Spleen (tissue), 11 donors: ENCODE results near the gene VSIG1. TPM values are rescaled to one million over a fixed set of nuclear protein-coding genes. Genes with fewer than 3 reads are reported as not detected.

Experiments
- DNase-seq: peaks from one replicate; pipeline ENCODE4 v3.0.0-alpha.2; 2020
- H3K27ac ChIP-seq, 8 donors: fragments of 200-600 bp; sonication (generic) in 7 of 8; 1 replicate in 4 of 8; 2 replicates in 4 of 8; pipeline versions ENCODE4 v1.5.0 to v1.8.0; 2016 to 2021; ENCODE audit warnings: inconsistent platforms in 4 of 8, mild to moderate bottlenecking in 4 of 8, moderate library complexity in 1 of 8
- H3K27me3 ChIP-seq, 7 donors: fragments of 200-600 bp; sonication (generic) in 6 of 7; replicated peaks in 1 of 7; 1 replicate in 4 of 7; 2 replicates in 3 of 7; pipeline versions ENCODE4 v1.5.0 to v1.8.0; 2016 to 2021; ENCODE audit warnings: inconsistent platforms in 3 of 7, mild to moderate bottlenecking in 1 of 7
- H3K36me3 ChIP-seq, 6 donors: fragments of 200-600 bp; sonication (generic) in 5 of 6; 1 replicate in 4 of 6; 2 replicates in 2 of 6; pipeline versions ENCODE4 v1.5.0 to v1.8.0; 2016 to 2021; ENCODE audit warnings: inconsistent platforms in 2 of 6
- H3K4me1 ChIP-seq, 6 donors: fragments of 200-600 bp; sonication (generic) in 5 of 6; 1 replicate in 3 of 6; 2 replicates in 3 of 6; pipeline versions ENCODE4 v1.5.0 to v1.8.0; 2016 to 2021; ENCODE audit warnings: inconsistent platforms in 3 of 6
- H3K4me3 ChIP-seq, 8 donors: fragments of 200-600 bp; sonication (generic) in 7 of 8; 1 replicate in 4 of 8; 2 replicates in 4 of 8; pipeline versions ENCODE4 v1.5.0 to v1.8.0; 2016 to 2021; ENCODE audit warnings: inconsistent platforms in 4 of 8, mild to moderate bottlenecking in 4 of 8, moderate library complexity in 2 of 8
- H3K9me3 ChIP-seq, 8 donors: fragments of 200-600 bp; sonication (generic) in 7 of 8; 1 replicate in 4 of 8; 2 replicates in 4 of 8; pipeline versions ENCODE4 v1.5.0 to v1.8.0; 2016 to 2021; ENCODE audit warnings: inconsistent platforms in 4 of 8
- POLR2A ChIP-seq, 3 donors: fragments of 450-650 bp; IDR thresholded peaks; one replicate each; pipeline ENCODE4 v1.5.1; 2017; ENCODE audit warnings: antibody characterized with exemption in 3 of 3, mild to moderate bottlenecking in 1 of 3
- POLR2AphosphoS5 ChIP-seq, 3 donors: sonication (generic); formaldehyde crosslinking; IDR thresholded peaks; one replicate each; pipeline ENCODE4 v1.5.1; 2017; ENCODE audit warnings: antibody characterized with exemption in 3 of 3
- WGBS, 5 donors: extraction: QIAGEN DNeasy Blood & Tissue Kit in 3 of 5; methylation state at CpG; one replicate each; pipeline versions ENCODE4 v1.1.5 to v1.1.7; 2013 to 2018; 5-methylcytosine and 5-hydroxymethylcytosine counted together
- intact Hi-C: fragments of 100-400 bp; cut with DNase I; formaldehyde crosslinking; loops from one replicate; pipeline ENCODE4 v1.15.0; 2023; ENCODE audit warnings: low total_unique reads
- polyA plus RNA-seq, 3 donors: library from polyadenylated mRNA; stranded (reverse); fragments of 200-250 nt; gene quantifications; one replicate each; pipeline ENCODE4 v1.2.1, GENCODE V29; 2013
- total RNA-seq, 7 donors: library from RNA; depleted of rRNA in 3 of 7; stranded (reverse); fragments of >200 nt in 3 of 7; fragmentation: NEBNext Ultra II Directional in 4 of 7; extraction: Animal tissue kit (Norgen Biotek cat#: 25700) in 4 of 7; gene quantifications; one replicate each; pipeline versions ENCODE4 v1.1.0 to v1.2.1, GENCODE V29; 2016 to 2021
- TF ChIP-seq, protein P1 (sequence below), 11 experiments: fragments of 200-600 bp in 7 of 11; fragments of 450-650 bp in 4 of 11; sonication (generic) in 4 of 11; IDR thresholded peaks in 8 of 11; conservative IDR thresholded peaks in 3 of 11; 1 replicate in 7 of 11; 2 replicates in 4 of 11; pipeline versions ENCODE4 v1.4.0 to v1.8.0; 2016 to 2021; ENCODE audit warnings: antibody characterized with exemption in 11 of 11, inconsistent platforms in 4 of 11, mild to moderate bottlenecking in 1 of 11
- donor health status: healthy with polysubstance abuse.
- donor health status: DM: no; HTN: no; CAD: no; lungs with moderate emphysema.
- donor health status: DM: no; HTN: no; CAD: no.
- donor health status: Bipolar disorder and iron deficiency.
- donor health status: healthy.
- donor health status: DM: no; HTN: no; CAD: no.
- donor health status: DM: yes; HTN: yes; CAD: no.

The VSIG1 gene
- total and polyA plus RNA-seq, 10 donors = 0.11 to 1.4 (median 0.64) TPM

GRCh38 chrX:108025376-108025775 lies 19.5 kb upstream of the VSIG1 start:
- TF ChIP-seq, protein P1, sequence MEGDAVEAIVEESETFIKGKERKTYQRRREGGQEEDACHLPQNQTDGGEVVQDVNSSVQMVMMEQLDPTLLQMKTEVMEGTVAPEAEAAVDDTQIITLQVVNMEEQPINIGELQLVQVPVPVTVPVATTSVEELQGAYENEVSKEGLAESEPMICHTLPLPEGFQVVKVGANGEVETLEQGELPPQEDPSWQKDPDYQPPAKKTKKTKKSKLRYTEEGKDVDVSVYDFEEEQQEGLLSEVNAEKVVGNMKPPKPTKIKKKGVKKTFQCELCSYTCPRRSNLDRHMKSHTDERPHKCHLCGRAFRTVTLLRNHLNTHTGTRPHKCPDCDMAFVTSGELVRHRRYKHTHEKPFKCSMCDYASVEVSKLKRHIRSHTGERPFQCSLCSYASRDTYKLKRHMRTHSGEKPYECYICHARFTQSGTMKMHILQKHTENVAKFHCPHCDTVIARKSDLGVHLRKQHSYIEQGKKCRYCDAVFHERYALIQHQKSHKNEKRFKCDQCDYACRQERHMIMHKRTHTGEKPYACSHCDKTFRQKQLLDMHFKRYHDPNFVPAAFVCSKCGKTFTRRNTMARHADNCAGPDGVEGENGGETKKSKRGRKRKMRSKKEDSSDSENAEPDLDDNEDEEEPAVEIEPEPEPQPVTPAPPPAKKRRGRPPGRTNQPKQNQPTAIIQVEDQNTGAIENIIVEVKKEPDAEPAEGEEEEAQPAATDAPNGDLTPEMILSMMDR (IDR thresholded peaks at IDR 0.05 in 8 of 11, conservative IDR thresholded peaks at IDR 0.05 in 3 of 11) = no peak
- TF ChIP-seq POLR2A (IDR thresholded peaks at IDR 0.05) (no peak), POLR2AphosphoS5 (IDR thresholded peaks at IDR 0.05) (no peak)
- H3K9me3 ChIP-seq = no peaks in the 10 kb centered on the region
- DNase-seq = no peak
- peaks cover 0 to 21% (median 0%) of the 10 kb centered on the region in 7 donors for H3K27me3 ChIP-seq
- no peaks in the 10 kb centered on the region for H3K4me1 ChIP-seq
- H3K27ac ChIP-seq = no peak overlapping the region
- H3K36me3 ChIP-seq = no peaks in the 10 kb centered on the region
- no peak overlapping the region for H3K4me3 ChIP-seq
- 89 to 100% (median 95%) methylated on average over 1 of the region's 1 CpG for WGBS, 5 donors
- intact Hi-C loops = no loop called here

GRCh38 chrX:108025954-108026600 lies 18.8 kb upstream of the VSIG1 start:
- H3K27ac ChIP-seq = no peak overlapping the region
- TF ChIP-seq, protein P1 (IDR thresholded peaks at IDR 0.05 in 8 of 11, conservative IDR thresholded peaks at IDR 0.05 in 3 of 11) = no peak
- TF ChIP-seq POLR2AphosphoS5 (IDR thresholded peaks at IDR 0.05) = no peak
- TF ChIP-seq POLR2A (IDR thresholded peaks at IDR 0.05) = no peak
- H3K27me3 ChIP-seq = peaks cover 0 to 21% (median 0%) of the 10 kb centered on the region in 7 donors
- WGBS, 5 donors = 51 to 72% (median 55%) methylated on average over 2 of the region's 2 CpGs
- no peaks in the 10 kb centered on the region for H3K9me3 ChIP-seq
- H3K4me3 ChIP-seq = no peak overlapping the region
- no peaks in the 10 kb centered on the region for H3K36me3 ChIP-seq
- H3K4me1 ChIP-seq = no peaks in the 10 kb centered on the region
- no peak for DNase-seq
- intact Hi-C loops = no loop called here

- intact Hi-C loops = no loop called here
- DNase-seq = no peak
- TF ChIP-seq POLR2AphosphoS5 (IDR thresholded peaks at IDR 0.05) (no peak), POLR2A (IDR thresholded peaks at IDR 0.05) (no peak)
- TF ChIP-seq, protein P1 (IDR thresholded peaks at IDR 0.05 in 8 of 11, conservative IDR thresholded peaks at IDR 0.05 in 3 of 11) = no peak
- H3K4me1 ChIP-seq = no peaks in the 10 kb centered on the region
- no peak overlapping the region for H3K4me3 ChIP-seq
- H3K36me3 ChIP-seq = no peaks in the 10 kb centered on the region
- H3K9me3 ChIP-seq = no peaks in the 10 kb centered on the region
- no peak overlapping the region for H3K27ac ChIP-seq
- 33 to 76% (median 67%) methylated on average over 1 of the region's 1 CpG for whole genome bisulfite sequencing, 5 donors
- H3K27me3 ChIP-seq = peaks cover 0 to 17% (median 0%) of the 10 kb centered on the region in 7 donors
These were observed 16.0 kb upstream of the VSIG1 start for GRCh38 chrX:108028854-108029253.

DNA sequence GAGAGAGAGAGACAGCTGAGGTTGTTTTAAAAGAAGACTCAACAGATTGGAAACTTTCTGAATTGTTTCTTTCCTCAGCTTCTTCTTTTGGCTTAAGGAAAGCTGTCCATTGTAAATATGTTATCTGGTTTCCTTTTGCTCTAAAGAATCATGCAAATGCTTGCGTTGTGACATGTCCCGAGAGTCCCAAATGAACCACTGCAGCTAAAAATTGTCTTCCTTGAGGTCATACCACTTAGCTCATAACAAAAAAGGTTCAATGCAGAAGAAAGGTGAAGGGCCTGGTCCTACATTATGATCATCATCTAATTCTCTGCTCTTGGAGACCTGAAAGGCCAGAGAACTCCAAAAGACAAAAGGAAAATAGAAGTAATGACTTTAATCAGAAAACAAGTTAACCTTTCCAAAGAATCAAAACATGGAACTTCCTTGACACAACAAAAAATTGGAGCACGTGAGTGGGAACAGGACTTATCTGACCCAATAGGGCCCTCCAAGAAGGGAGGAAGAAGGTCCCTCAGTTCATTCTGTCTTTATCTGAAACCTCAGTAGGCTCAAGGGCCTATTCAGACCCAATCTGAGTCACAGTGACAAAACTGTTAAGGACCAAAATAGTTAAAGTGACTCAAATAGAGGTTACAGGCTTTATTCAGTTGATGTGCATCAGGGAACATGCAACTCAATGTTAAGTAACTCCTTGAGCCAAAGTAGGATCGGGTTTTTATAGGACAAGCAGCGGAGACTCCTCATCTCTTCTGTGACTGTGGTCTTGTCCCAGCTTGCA lies 14.7 kb upstream of the VSIG1 start:
- DNase-seq = no peak
- Histone ChIP-seq H3K27me3 (peaks cover 0 to 21% (median 0%) of the 10 kb centered on the region in 7 donors), H3K9me3 (no peaks in the 10 kb centered on the region), H3K4me3 (no peak overlapping the region), H3K27ac (no peak overlapping the region), H3K36me3 (no peaks in the 10 kb centered on the region), H3K4me1 (no peaks in the 10 kb centered on the region)
- intact Hi-C loops = no loop called here
- 72 to 80% (median 73%) methylated on average over 5 of the region's 5 CpGs for WGBS, 5 donors
- TF ChIP-seq, protein P1 (IDR thresholded peaks at IDR 0.05 in 8 of 11, conservative IDR thresholded peaks at IDR 0.05 in 3 of 11) = no peak
- TF ChIP-seq POLR2AphosphoS5 (IDR thresholded peaks at IDR 0.05) = no peak
- no peak for TF ChIP-seq POLR2A (IDR thresholded peaks at IDR 0.05)
